ENCODE results near the gene DHX30. TPM values are rescaled to one million over a fixed set of nuclear protein-coding genes. Genes with fewer than 3 reads are reported as not detected.

The DHX30 gene
- total and polyA plus RNA-seq, 2 of the 8 experiments (the other 6 are each of a cell fraction or from before 2014, with no cell fraction given) = 82.4 to 97.9 TPM

GRCh38 chr3:47870702-47871260 is 67.8 kb downstream of the DHX30 start:
- H2BK15ac ChIP-seq (ENCODE audit: low read length) = no peak overlapping the region
- H2AK5ac ChIP-seq (ENCODE audit: low read depth, low read length) = no peak overlapping the region
- ChIA-PET CTCF (ENCODE audit: partially characterized antibody) (interaction anchor here (1.2 to 1.3 kb wide), 2 partner anchors 21 to 33 kb away, joined by 3 to 5 read pairs; no protein-coding TSS in a partner anchor), POLR2A (ENCODE audit: partially characterized antibody) (interaction anchor here (1.3 kb wide), 1 partner anchor 12 kb away, joined by 3 read pairs; no protein-coding TSS in a partner anchor)
- no peak for FAIRE-seq
- H3K36me3 ChIP-seq (ENCODE audit: control insufficient read depth in 2 of 4, insufficient read depth in 4 of 4, low read length in 3 of 4) = peaks cover 13 to 56% (median 45%) of the 10 kb centered on the region in 4 experiments; a peak in 7 of 8 replicates
- H3K9ac ChIP-seq (replicated peaks in 1 of 4; ENCODE audit: extremely low read depth in 1 of 4, low read depth in 3 of 4, low read length in 3 of 4) = no peak overlapping the region
- H4K5ac ChIP-seq (ENCODE audit: insufficient read length, low read depth, low read length) = no peak overlapping the region
- H3K56ac ChIP-seq (replicated peaks; ENCODE audit: insufficient read length, low read depth, low read length) = no peak overlapping the region
- peaks cover 0 to 3% (median 0%) of the 10 kb centered on the region in 4 experiments; a peak in 2 of 7 replicates for H3K4me1 ChIP-seq (replicated peaks in 1 of 4; ENCODE audit: control insufficient read depth in 3 of 4, insufficient read depth in 4 of 4, low read length in 3 of 4)
- no peak overlapping the region for H3K18ac ChIP-seq (ENCODE audit: extremely low read depth, low read length)
- H4K91ac ChIP-seq (replicated peaks; ENCODE audit: insufficient read length, low read length) = no peak overlapping the region
- H3K79me1 ChIP-seq (ENCODE audit: low read depth, low read length) = no peaks in the 10 kb centered on the region
- no peak overlapping the region for H2BK12ac ChIP-seq (ENCODE audit: low read depth, low read length)
- no peak overlapping the region for H2BK5ac ChIP-seq (ENCODE audit: low read depth, low read length)
- H2BK20ac ChIP-seq (ENCODE audit: low read length) = no peak overlapping the region
- no peaks in the 10 kb centered on the region for H3K27me3 ChIP-seq (replicated peaks in 1 of 4; ENCODE audit: control insufficient read depth in 3 of 4, extremely low read depth in 1 of 4, insufficient read depth in 3 of 4, low read length in 3 of 4)
- H3K79me2 ChIP-seq (ENCODE audit: control insufficient read depth in 1 of 2, insufficient read depth in 2 of 2, low read length in 2 of 2) = no peaks in the 10 kb centered on the region
- no peak overlapping the region for H3K23ac ChIP-seq (ENCODE audit: insufficient read length)
- no peak overlapping the region for H2AFZ ChIP-seq (ENCODE audit: low read length)
- no peak overlapping the region for H3K4me2 ChIP-seq (ENCODE audit: insufficient read depth in 1 of 2, low read depth in 2 of 2, low read length in 2 of 2)
- no peak overlapping the region for H3K27ac ChIP-seq (ENCODE audit: low read depth, low read length)
- H3K14ac ChIP-seq (ENCODE audit: insufficient read length) = no peak overlapping the region
- no peak overlapping the region for H3K4ac ChIP-seq (replicated peaks; ENCODE audit: insufficient read length, low read depth, low read length)
- 93% methylated on average over 12 of the region's 12 CpGs; no CpG with 5 or more reads in 1 of the 2 experiments for WGBS, 2 experiments (ENCODE audit: extremely low coverage in 1 of 2, insufficient coverage in 1 of 2, insufficient read length in 1 of 2, insufficient replicate concordance in 2 of 2, low coverage in 1 of 2, low lambda C conversion rate in 2 of 2, missing lambda C conversion rate in 1 of 2)
- DNase-seq (ENCODE audit: low read depth in 1 of 2, low spot score in 2 of 2) = no peak
- no peaks in the 10 kb centered on the region for H4K20me1 ChIP-seq (replicated peaks in 1 of 2; ENCODE audit: control insufficient read depth in 1 of 2, insufficient read depth in 2 of 2, low read length in 2 of 2)
- H4K8ac ChIP-seq (ENCODE audit: extremely low read depth, insufficient read depth, low read length) = no peak overlapping the region
- H2BK120ac ChIP-seq (replicated peaks; ENCODE audit: low read depth, low read length) = no peak overlapping the region
- H3K9me3 ChIP-seq (ENCODE audit: insufficient read depth in 2 of 2, low read depth in 1 of 2, low read length in 1 of 2) = no peaks in the 10 kb centered on the region
- H3K4me3 ChIP-seq (ENCODE audit: extremely low read depth in 1 of 4, insufficient read depth in 2 of 4, low read depth in 3 of 4, low read length in 4 of 4) = no peak overlapping the region
- no peaks in the 10 kb centered on the region for H3K23me2 ChIP-seq (ENCODE audit: low read depth, low read length)
- TF ChIP-seq SP4 (IDR thresholded peaks at IDR 0.05; ENCODE audit: low read length) = no peak
- no peak for TF ChIP-seq BCL11A (IDR thresholded peaks at IDR 0.05; ENCODE audit: low read depth in 2 of 2, low read length in 2 of 2)
- TF ChIP-seq CEBPB (IDR thresholded peaks at IDR 0.05; ENCODE audit: low read depth, low read length) = no peak
- TF ChIP-seq KDM1A (IDR thresholded peaks at IDR 0.05; ENCODE audit: borderline replicate concordance, low read length) = no peak
- TF ChIP-seq POLR2AphosphoS5 (IDR thresholded peaks at IDR 0.05; ENCODE audit: low read depth, low read length) = no peak
- TF ChIP-seq NRF1 (IDR thresholded peaks at IDR 0.05; ENCODE audit: low read depth, low read length) = no peak
- TF ChIP-seq E2F6 (IDR thresholded peaks at IDR 0.05) = no peak
- no peak for TF ChIP-seq GABPA (IDR thresholded peaks at IDR 0.05; ENCODE audit: borderline replicate concordance, insufficient read depth, low read length)
- TF ChIP-seq KDM5A (IDR thresholded peaks at IDR 0.05; ENCODE audit: low read length) = no peak
- TF ChIP-seq TCF12 (IDR thresholded peaks at IDR 0.05; ENCODE audit: low read depth, low read length) = no peak
- TF ChIP-seq SRF (IDR thresholded peaks at IDR 0.05; ENCODE audit: low read depth, low read length) = no peak
